Activated CD8-positive, alpha-beta memory T cell treated with anti-CD3 and anti-CD28 coated beads, Interleukin-2, amount 50 U/mL, for 1 hour (primary cell): Measurements from ENCODE around the gene ZBTB43.
"Not testable (repeated sequence)": the region's sequence is repeated elsewhere in the genome, so short reads cannot be mapped to it uniquely, and the experiment has no call there.

Experiments used
- DNase-seq: peaks from one replicate; pipeline ENCODE4 v3.0.0-alpha.2; 2020; ENCODE audit errors: extremely low read depth

Gene ZBTB43

DNA sequence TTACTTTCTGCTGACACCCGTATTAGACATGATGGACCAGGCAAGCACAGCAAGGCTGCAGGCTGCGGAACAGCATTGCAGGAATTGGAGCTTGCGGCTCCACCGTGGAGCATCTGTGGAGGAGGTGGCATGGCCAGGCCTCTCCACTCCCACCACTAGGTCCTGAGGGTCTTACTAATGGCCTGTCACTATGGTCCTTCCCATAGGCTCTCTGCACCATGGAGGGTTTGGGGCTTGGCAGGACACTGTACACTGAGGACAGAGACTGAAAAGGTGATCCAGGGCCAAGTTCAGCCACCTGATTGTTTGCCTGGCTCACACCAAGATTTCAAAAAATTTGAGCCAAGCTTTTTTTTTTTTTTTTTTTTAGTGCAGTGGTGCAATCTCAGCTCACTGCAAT, 14.3 kb upstream of the ZBTB43 start:
- DNase-seq = no peak

DNA sequence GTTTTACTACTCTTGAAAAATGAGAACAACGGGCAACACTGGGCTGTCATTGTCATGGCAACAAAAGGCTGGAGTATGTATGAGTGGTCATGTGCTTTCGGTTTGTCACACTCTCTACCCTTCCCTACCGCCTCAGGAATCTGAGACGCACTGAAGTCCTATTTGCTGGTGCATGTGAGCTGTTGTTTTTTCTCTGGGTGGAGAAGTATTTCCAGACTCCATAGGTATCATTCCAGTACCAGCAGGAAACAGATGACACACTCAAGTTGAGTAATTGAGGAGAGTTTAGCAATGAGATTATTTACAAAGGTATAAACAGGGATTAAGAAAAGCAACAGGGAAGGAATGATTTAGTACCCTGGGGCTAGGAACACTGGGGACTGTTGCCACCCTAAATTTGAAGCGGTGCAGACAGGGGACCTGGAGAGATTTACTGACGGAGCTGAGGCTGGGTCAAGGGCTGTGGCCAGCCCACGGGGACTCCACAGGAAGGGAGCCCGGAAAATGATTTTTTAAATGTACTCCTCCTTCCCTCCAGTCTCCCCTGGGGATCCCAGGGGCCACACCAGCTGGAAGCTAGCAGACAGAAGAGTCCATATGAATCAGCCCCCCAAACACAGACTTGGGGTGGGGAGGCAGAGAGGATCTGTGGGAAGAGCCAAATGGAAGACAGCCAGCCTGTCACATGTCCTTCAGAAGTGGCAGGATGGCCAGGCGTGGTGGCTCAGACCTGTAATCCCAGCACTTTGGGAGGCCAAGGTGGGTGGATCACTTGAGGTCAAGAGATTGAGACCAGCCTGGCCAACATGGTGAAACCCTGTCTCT, 13.2 kb upstream of the ZBTB43 start:
- DNase-seq = no peak

DNA sequence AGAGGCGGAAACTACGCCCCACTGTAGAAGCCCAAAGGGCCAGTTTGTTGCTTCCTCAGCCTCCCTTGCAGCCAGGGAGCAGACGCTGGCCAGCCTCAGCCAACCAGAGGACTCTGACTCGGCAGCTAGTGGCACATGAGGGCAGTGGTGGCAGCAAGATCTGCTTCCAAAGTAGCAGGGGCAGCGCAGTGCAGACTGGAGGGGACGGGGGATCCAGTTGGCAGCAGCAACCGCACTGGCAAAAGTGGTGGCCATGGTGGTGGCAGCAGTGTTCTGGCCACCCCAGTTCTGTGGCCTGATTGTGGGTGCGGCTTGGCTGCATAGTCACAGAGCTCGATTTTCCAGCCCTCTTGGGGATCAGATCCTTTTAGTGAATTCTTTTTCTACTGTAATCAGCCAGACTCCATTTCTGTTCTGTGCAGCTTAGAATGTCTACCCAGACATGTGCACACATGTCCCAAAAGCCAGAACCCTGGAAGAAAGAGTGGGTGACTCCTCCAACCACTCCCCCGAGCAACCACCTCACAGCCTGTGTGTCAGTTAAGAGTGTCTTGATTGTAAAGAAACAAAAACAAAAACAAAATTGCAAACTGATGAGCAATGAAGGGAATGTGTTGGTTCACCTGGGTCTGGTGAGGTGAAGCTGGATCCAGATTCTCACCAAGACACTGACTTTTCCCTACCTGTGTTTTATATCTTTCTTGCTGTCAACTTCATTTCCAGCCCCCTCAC, 11.0 kb upstream of the ZBTB43 start:
- DNase-seq = no peak

DNA sequence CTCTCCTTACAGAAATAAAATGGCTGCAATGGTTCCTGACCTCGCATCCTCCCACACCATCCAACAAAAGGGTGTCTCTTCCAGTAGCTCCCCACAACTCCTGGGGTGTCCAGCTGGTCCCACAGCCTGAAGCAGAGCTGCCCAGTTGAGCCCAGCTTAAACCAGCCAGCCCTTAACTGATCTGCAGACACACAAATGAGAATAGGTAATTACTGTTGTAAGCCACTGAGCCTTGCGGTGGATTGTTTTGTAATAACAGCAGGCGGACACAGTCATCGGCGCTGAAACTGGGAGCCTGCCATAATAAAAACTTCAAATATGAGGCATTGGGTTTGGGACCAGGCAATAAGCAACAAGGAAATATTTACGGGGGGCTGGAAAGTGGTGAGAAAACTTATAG, 10.4 kb upstream of the ZBTB43 start:
- DNase-seq = no peak

DNA sequence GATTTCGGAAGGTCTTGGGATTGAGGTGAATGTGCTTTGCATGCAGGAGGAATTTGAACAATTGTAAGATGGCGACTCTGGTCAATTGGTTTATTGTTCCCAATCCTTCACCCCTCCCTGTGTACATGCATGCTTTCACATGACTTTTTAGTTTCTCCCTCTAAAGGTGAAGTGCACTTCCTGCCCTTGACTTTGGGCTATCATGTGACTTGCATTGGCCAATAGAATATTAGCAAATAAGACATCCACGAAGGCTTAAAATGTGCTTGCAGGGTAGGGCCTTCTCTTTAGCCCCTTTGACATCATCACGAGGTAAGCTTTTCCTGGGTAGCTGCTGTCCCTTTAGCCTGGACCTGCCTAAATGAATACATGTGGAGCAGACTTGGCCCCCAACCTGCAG, 8.1 kb upstream of the ZBTB43 start:
- DNase-seq = no peak

DNA sequence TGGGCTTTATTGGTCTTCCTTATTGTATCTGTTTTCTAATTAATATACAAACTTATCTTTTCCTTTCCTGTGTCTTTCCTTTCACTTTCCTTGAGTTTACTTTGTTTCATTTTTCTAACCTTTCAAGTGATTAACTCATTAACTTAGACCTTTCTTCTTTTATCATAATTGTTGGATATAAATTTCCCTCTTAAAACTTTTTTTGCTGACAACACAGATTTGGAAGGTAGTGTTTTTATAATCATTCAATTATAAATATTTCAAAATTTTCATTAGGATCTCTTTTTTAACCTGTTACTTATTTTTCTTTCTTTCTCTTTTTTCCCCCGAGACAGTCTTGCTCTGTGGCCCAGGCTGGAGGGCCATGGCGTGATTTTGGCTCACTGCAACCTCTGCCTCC, 6.9 kb upstream of the ZBTB43 start:
- no peak for DNase-seq

DNA sequence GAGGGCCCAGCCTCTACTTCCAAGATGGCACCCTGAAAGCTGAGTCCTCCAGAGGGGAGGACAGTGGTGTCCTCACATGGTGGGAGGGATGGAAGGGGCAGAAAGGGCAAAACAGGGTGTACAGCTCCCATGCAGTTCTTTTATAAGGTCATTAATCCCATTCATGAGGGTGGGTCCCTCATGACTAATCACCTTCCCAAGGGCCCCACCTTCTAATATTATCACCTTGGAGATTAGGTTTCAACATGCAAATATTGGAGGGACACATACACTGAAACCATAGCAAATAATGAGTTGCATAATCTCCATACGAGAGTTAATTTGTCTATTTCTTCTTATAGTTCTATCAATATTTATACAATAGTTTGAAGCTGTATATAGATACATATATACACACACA, 5.8 kb upstream of the ZBTB43 start:
- DNase-seq = no peak

DNA sequence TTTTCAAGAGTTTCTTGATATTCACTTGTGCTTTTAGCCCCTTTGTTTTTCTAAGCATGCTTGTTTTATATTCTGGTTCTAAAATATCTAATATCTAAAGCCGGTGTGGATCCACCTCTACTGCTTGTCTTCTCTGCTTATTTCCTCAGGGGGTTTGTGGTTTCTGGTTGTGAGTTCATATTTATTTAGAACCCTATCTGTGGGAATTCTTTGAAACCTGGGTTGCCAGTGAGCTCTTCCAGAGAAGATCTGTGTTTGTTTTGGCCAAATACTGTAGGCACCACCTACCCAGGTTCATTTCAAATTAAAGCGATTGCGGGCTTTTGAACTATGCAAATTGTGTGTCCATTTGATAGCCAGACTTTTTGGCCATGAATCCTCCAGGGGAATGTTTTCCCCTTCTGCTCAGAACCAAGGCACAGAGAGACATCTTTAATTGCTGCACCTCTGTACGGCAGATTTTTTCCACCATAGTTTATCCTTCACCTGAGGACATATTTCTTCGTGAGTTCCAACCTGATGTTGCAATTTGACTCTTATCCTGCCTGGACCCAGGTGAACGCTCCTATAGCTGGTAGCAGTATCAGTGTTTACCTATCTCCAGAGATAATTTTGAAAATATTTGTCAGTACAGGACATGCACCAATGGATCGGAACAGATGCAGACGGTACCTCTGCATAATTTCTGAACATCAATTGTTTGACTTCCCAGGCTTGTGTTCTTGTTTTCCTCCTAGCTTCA, 2.4 kb upstream of the ZBTB43 start:
- DNase-seq = no peak

DNA sequence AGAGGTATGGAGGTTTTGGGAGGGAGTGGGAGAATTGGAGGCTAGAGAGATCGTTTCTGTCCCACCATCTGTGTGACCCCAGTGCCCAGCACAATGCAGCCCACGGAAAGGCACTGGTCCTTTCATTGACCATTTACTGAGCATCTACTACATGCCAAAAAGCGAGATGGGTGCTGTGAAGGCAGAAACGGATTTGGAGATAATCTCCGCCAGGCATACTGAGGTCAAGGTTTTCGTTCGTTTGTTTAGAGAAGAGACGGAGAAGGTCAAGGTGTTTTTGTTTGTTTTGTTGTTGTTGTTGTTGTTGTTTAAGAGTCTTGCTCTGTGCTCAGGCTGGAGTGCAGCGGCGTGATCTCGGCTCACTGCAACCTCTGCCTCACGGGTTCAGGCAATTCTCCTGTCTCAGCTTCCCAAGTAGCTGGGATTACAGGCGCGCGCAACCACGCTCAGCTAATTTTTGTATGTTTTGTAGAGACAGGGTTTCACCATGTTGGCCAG, 593 bp upstream of the ZBTB43 start:
- DNase-seq = no peak

DNA sequence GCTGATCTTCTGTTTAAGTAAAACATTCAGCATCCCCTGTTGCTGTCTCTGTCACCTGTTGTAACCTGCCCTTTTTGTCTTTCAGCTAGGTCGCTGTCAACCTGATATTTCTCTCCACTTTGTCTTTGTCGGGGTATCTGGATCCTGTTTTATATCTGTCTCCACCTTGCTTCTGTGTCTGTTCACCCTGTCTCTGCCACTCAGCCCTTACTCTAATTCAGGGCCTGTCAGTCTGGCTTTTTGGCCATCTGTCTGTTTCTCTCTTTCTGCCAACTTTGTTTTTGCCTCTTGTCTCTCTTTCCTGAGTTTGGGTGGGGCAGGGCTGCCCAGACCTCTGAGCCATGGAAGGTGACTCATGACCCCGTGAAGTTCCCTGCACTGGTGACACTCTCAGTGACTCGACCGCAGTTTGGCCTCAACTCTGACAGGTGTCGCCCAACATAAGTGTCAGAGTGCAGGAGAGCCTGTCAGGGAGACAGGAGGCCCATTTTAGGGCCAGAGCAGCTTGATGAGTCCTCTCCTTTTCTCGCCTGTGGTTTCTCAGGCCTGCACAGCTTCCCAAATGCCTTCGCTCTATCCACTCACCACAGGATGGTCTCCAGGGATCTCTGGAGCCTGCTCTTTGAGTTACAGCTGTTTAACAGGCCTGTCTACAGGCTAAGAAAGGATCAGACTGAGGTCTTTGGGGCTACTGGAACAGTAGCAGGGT, 868 bp downstream of the ZBTB43 start:
- DNase-seq = peak; percentile 75

DNA sequence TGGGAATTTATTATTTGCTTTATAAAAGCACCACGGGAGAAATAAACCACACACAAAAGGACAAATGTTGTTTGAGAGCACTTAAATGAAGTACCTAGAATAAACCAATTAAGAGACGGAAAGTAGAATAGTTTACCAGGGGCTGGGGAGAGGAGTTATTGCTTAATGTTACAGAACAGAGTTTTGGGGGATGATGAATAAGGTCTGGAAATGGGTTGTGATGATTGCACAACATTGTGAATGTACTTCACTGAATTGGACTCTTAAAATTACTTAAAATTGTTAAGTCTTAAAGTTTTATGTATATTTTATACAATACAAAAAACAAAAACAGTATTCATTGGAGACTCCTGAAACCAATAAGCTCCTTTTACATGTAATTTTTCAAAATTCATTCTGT, 1.5 kb downstream of the ZBTB43 start:
- no peak for DNase-seq

DNA sequence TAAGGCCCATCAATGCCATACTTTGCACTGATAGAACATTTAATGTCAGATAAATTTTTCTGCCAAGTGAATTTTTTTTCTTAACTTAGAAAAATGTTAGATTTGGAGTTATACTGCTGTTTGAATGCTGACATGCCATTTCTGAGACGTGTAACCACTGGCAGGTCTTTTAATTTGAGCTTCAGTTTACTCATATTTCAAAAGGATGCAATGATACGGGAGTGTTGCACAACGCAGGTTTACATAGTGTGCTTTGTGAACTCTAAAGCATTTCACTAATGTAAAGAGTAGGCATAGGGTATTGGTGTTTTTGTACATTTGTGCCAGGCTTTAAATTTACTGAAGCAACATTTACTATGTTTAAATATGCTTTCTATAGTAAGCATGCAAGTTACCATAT, 4.2 kb downstream of the ZBTB43 start:
- no peak for DNase-seq

DNA sequence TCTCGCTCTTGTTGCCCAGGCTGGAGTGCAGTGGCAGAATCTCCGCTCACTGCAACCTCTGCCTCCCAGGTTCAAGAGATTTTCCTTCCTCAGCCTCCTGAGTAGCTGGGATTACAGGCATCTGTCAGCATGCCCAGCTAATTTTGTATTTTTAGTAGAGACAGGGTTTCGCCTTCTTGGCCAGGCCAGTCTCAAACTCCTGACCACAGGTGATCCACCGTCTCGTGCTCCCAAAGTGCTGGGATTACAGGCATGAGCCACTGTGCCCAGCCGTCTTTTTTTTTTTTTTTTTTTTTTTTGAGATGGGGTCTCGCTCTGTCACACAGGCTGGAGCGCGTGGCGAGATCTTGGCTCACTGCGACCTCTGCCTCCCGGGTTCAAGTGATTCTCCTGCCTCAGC, 5.4 kb downstream of the ZBTB43 start:
- DNase-seq = not testable (repeated sequence)

DNA sequence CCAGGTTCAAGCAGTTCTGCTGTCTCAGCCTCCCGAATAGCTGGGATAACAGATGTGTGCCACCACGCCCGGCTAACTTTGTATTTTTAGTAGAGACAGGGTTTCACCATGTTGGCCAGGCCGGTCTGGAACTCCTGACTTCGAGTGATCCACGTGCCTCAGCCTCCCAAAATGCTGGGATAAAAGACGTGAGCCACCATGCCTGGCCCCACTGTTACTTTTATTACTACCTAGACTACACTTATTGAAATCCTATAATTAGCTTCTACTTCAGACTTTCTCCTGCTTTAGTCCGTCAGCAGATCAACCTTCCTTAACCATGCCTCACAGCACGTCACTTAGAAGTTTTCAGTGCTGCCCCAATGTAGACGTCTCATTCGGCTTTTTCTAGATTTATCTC, 8.2 kb downstream of the ZBTB43 start:
- no peak for DNase-seq

DNA sequence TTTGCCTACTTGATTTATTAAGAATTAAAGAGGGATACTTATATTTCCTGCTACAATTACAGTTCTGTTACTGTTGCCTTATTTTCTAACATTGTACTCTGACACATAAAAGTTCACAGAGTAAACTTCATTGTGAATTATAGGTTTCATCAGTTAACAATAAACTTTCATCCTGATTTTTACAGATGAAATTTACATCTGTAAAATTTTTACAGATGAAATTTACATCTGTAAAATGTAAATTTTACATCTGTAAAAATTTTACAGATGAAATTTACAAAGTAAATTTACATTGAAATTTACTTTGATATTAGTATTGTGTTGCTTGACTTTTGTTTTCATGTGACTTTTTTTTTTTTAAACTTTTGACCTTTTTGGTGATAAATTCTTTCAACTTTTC, 9.3 kb downstream of the ZBTB43 start:
- no peak for DNase-seq

DNA sequence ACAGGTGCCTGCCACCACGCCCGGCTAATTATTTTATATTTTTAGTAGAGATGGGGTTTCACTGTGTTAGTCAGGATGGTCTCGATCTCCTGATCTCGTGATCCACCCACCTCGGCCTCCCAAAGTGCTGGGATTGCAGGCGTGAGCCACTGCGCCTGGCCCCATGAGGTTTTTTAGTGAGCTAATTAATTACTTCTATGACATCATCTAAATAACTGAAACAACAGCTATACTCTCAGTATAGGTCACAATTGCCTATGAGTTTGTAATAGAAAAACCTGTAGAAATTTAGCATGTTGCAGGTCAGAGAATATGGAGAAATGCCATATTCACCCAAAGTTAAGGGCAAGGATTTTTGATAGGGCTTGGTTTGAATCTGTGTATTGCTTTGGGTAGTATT, 12.8 kb downstream of the ZBTB43 start:
- not testable (repeated sequence) for DNase-seq

DNA sequence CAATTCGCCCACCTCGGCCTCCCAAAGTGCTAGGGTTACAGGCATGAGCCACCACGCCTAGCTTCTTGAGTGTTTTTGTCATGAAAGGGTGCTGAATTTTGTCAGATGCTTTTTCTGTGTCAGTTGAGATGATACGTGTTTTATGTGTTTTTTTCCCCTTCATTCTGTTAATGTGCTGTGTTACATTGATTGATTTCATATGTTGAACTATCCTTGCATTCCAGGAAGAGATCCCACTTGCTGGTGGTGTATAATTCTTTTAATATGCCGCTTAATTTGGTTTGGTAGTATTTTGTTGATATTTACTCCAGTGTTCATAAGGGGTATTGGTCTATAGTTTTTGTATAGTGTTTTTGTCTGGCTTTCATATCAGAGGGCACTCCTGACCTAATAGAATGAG, 13.6 kb downstream of the ZBTB43 start:
- DNase-seq = no peak

DNA sequence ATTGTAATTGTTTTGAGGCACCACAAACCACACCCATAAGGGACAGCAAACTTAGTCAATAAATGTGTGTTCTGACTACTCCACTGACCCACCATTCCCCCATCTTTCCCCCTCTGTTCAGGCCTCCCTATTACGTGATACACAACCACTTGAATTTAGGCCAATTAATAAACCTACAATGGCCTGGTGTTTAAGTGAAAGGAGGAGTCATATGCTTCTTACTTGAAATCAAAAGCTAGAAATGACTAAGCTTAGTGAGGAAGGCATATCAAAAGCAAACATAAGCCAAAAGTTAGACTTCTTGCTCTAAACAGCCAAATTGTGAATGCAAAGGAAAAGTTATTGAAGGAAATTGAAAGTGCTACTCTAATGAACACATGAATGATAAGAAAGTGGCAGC, 14.6 kb downstream of the ZBTB43 start:
- DNase-seq = no peak

DNA sequence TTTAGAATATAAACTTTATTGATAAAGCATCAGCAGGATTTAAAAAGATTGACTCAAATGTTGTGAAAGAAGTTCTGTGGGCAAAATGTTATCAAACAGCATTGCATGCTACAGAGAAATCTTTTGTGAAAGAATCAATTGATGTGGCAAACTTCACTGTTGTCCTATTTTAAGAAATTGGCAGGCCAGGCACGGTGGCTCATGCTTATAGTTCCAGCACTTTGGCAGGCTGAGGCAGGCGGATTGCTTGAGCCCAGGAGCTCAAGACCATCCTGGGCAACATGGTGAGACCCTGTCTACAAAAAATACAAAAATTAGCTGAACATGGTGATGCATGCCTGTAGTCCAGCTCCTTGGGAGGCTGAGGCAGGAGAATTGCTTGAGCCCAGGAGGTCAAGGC, 17.4 kb downstream of the ZBTB43 start:
- no peak for DNase-seq

DNA sequence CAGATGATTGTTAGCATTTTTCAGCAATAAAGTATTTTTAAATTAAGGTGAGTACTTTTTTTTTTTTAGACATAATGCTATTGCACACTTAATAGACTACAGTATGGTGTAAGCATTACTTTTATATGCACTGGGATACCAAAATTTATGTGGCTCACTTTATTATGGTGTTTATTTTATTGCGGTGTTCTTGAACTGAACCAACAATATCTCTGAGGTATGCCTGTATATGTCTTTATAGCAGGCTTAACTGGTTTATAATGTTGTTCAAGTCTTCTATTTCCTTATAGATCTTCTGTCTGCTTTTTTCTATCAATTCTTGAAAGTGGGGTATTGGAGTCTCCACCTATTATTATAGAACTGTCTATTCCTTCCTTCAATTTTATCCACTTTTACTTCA, 18.0 kb downstream of the ZBTB43 start:
- no peak for DNase-seq

DNA sequence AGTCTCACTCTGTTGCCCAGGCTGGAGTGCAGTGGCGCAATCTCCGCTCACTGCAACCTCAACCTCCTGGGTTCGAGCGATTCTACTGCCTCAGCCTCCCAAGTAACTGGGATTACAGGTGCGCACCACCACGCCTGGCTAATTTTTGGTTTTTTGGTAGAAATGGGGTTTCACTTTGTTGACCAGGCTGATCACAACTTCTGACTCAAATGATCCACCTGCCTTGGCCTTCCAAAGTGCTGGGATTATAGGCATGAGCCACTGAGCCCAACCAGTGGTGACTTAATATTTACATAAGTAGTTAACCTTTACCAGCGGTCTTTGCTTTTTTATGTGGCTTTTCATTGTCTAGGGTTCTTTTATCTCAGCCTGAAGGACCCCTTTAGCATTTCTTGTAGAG, 19.2 kb downstream of the ZBTB43 start:
- not testable (repeated sequence) for DNase-seq

DNA sequence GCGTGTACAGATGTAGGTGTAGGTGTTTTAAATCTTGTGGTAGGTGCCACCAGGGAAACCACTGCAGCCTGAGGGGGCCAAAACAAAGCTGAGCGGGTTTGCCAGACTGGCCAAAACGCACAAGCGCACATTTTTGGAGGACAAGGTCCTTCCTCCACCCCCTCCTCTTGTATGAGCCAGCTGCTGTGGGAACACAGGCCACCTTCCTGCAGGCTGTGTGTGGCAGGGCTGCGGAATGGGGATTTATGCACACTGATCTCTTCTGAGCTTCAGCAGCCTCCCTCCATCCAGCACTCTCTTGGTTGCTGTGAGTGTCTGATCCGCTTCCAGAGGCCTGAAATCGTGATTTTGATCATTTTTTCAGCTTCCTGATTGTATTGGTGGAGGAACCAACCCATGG, 22.4 kb downstream of the ZBTB43 start:
- no peak for DNase-seq
